Mesendoderm (in vitro differentiated cells): Measurements from ENCODE around the gene TOR1A.

Source experiments
- DNase-seq: peaks from one replicate; pipeline ENCODE4 v3.0.0; 2013
- H2AK5ac ChIP-seq: 2 replicates; pipeline ENCODE4 v1.6.1; 2013; ENCODE audit warnings: low read length, inconsistent platforms
- H2BK120ac ChIP-seq: 2 replicates; pipeline ENCODE4 v1.6.1; 2013; ENCODE audit warnings: low read depth, mild to moderate bottlenecking, low read length, moderate library complexity, mixed read lengths
- H2BK15ac ChIP-seq: replicated peaks from 2 replicates; pipeline ENCODE4 v1.6.1; 2013; ENCODE audit warnings: low read depth, mild to moderate bottlenecking, moderate library complexity
- H2BK5ac ChIP-seq: 2 replicates; pipeline ENCODE4 v1.6.1; 2013; ENCODE audit warnings: low read length, inconsistent platforms
- H3K18ac ChIP-seq: 2 replicates; pipeline ENCODE4 v1.6.1; 2013; ENCODE audit warnings: mild to moderate bottlenecking, low read length, mixed read lengths
- H3K23ac ChIP-seq: one replicate; pipeline ENCODE4 v1.6.1; 2013; ENCODE audit warnings: low read length
- H3K27ac ChIP-seq: 2 replicates; pipeline ENCODE4 v1.5.1; 2013; ENCODE audit warnings: low read depth, mild to moderate bottlenecking, inconsistent platforms, low read length, moderate library complexity
- H3K27me3 ChIP-seq: 2 replicates; pipeline ENCODE4 v1.6.1; 2013; ENCODE audit warnings: low read length, control low read depth, mild to moderate bottlenecking, inconsistent platforms; ENCODE audit not compliant: insufficient read depth, poor library complexity
- H3K36me3 ChIP-seq: 2 replicates; pipeline ENCODE4 v1.6.1; 2013; ENCODE audit warnings: low read length, inconsistent platforms; ENCODE audit not compliant: control insufficient read depth, insufficient read depth
- H3K4ac ChIP-seq: one replicate; pipeline ENCODE4 v1.6.1; 2013; ENCODE audit warnings: low read depth, mild to moderate bottlenecking, low read length, moderate library complexity
- H3K4me1 ChIP-seq: 2 replicates; pipeline ENCODE4 v1.6.1; 2013; ENCODE audit warnings: low read depth, low read length, inconsistent platforms; ENCODE audit not compliant: control insufficient read depth
- H3K4me2 ChIP-seq: 2 replicates; pipeline ENCODE4 v1.6.1; 2013; ENCODE audit warnings: low read length
- H3K4me3 ChIP-seq: 2 replicates; pipeline ENCODE4 v1.5.1; 2013; ENCODE audit warnings: mild to moderate bottlenecking, low read length
- H3K56ac ChIP-seq: one replicate; pipeline ENCODE4 v1.6.1; 2013; ENCODE audit warnings: low read length
- H3K79me1 ChIP-seq: 2 replicates; pipeline ENCODE4 v1.6.1; 2013; ENCODE audit warnings: low read length, inconsistent platforms
- H3K79me2 ChIP-seq: 2 replicates; pipeline ENCODE4 v1.6.1; 2013; ENCODE audit warnings: mild to moderate bottlenecking, low read length; ENCODE audit not compliant: control insufficient read depth, insufficient read depth
- H3K9ac ChIP-seq: 2 replicates; pipeline ENCODE4 v1.6.1; 2013; ENCODE audit warnings: low read length, inconsistent platforms
- H4K5ac ChIP-seq: one replicate; pipeline ENCODE4 v1.6.1; 2013; ENCODE audit warnings: low read length
- H4K8ac ChIP-seq: one replicate; pipeline ENCODE4 v1.6.1; 2013; ENCODE audit warnings: low read depth, mild to moderate bottlenecking, control low read depth, low read length, moderate library complexity
- WGBS: extraction: QIAGEN DNeasy Blood & Tissue Kit; methylation state at CpG from one replicate; pipeline ENCODE4 v1.1.7; 2013; ENCODE audit warnings: low lambda C conversion rate, missing lambda C conversion rate; ENCODE audit not compliant: insufficient coverage; ENCODE audit errors: extremely low coverage; 5-methylcytosine and 5-hydroxymethylcytosine counted together

TOR1A gene

DNA sequence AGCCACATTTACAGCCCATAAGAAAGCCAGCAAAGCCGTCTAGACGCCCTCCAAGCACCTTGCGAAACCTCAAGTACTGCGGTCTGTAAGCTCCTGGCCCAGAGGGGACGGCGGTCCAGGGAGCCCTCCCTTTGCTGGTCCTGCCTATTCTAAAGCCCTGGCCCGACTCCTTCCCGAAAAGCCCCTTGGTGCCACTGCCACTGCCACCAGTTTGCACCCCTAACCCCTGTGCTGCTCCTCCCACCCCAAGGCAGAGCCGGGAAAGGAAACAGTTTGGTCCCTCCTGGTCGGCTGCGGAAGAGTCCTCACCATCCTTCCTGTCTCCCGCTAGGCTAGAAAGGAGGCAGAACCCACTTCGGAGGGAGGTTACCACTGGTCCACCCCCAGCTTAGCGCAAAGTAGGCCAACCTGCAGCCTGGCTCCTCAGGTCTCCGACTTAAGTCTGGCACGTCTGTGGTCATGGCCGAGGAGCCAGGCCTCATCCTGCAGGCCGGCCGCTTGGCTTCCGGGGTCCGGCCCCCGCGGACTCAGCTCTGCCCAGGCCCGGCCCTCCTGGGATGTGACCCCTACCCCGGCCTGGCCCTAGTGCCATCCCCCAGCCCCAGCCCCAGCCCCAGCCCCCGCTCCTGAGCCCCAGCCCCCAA lies 916 bp downstream of the TOR1A start:
- H3K23ac ChIP-seq = no peak overlapping the region
- peak overlapping the region; percentile 92 for H3K4me2 ChIP-seq
- peak overlapping the region; percentile 82 for H3K4me3 ChIP-seq
- H2BK120ac ChIP-seq = no peak overlapping the region
- peak overlapping the region; percentile 97 for H3K4ac ChIP-seq
- no CpG with 5 or more reads among the region's 26 CpGs for WGBS
- H3K36me3 ChIP-seq = peaks cover 12% of the 10 kb centered on the region
- no peak overlapping the region for H4K8ac ChIP-seq
- no peak overlapping the region for H4K5ac ChIP-seq
- H3K27ac ChIP-seq = peak overlapping the region; percentile 53
- H3K4me1 ChIP-seq = no peaks in the 10 kb centered on the region
- H3K56ac ChIP-seq = peak overlapping the region; percentile 96
- H3K79me2 ChIP-seq = peaks cover 10% of the 10 kb centered on the region
- H3K9ac ChIP-seq = peak overlapping the region; percentile 89
- no peaks in the 10 kb centered on the region for H3K27me3 ChIP-seq
- no peak overlapping the region for H2BK5ac ChIP-seq
- peaks cover 7% of the 10 kb centered on the region for H3K79me1 ChIP-seq
- H2BK15ac ChIP-seq = no peak overlapping the region
- H2AK5ac ChIP-seq = no peak overlapping the region
- peak overlapping the region; percentile 99 for H3K18ac ChIP-seq
- DNase-seq = peak; percentile 77

DNA sequence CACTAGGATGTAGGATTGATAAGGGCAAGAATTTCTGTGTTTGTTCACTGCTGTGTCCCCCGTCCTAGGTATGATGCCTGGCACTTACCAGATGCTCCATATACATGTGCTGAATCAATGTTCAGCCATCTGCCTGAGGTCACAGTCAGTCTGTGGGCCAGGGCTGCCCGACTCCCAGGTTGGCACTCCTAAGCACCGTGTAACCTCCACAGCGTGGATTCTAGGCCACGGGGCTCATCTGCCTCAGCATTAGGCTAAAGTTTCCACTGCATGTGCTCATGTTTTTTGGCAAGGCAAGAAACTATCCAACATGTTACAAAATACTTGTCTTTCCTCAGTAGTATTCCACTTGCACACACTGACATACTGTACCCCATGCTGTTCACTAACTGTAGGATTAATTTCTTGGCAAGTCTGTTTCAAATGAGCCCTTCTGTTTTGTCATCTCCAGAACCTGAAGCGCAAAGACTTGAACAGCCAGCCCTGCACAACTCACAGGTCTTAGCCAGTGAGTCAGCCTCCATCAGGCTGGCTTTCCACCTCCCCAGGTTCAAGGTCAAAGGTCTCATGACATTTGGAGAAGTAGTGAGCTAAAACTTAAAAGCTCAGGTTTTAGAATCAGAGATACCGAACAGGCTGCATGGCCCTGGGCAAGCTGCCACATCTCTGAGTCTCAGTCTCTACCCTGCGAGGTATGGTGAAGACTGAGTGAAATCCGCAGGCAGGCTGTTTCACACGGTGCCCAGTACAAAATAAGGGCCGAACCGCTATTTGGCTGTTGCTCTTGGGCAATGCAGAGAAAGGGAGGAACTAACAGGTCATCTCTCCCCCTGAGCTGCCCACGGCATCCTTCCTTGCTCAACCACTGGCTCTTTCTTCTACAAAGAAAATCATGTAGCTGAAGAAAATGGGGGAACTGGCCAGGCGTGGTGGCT lies 7.2 kb downstream of the TOR1A start:
- Histone ChIP-seq H3K4me1 (no peaks in the 10 kb centered on the region), H3K9ac (no peak overlapping the region), H3K23ac (no peak overlapping the region), H3K36me3 (peaks cover 17% of the 10 kb centered on the region), H2BK120ac (no peak overlapping the region), H3K18ac (no peak overlapping the region), H3K79me2 (no peaks in the 10 kb centered on the region), H3K4me2 (no peak overlapping the region), H3K27me3 (no peaks in the 10 kb centered on the region), H2BK15ac (no peak overlapping the region), H3K56ac (no peak overlapping the region), H2AK5ac (no peak overlapping the region), H4K8ac (no peak overlapping the region), H3K4ac (no peak overlapping the region), H3K4me3 (no peak overlapping the region), H2BK5ac (no peak overlapping the region), H4K5ac (no peak overlapping the region), H3K79me1 (peaks cover 2% of the 10 kb centered on the region), H3K27ac (no peak overlapping the region)
- no CpG with 5 or more reads among the region's 14 CpGs for WGBS
- no peak for DNase-seq

DNA sequence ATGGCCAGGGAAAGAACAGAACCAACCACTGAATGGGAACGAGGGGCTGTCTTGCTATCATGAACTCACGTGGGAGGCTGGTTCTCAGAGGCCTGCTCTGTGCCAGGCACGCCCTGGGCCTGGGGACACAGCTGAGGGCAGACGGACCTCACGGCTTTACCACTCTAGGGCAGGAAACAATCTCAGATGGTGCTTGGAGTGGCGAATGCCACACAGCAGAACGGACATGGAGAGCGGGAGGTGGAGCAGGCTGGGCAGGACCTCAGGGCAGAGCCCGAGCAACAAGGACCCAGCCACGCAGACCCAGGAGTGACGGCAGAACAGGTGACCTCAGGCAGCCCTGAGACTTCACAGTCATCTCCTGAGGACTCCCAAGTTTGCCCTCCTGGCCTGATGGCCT lies 8.7 kb downstream of the TOR1A start:
- Histone ChIP-seq H3K23ac (no peak overlapping the region), H3K36me3 (peaks cover 14% of the 10 kb centered on the region), H4K5ac (no peak overlapping the region), H2BK120ac (no peak overlapping the region), H3K79me2 (no peaks in the 10 kb centered on the region), H3K27ac (no peak overlapping the region), H3K18ac (no peak overlapping the region), H3K27me3 (no peaks in the 10 kb centered on the region), H3K4ac (no peak overlapping the region), H2BK15ac (no peak overlapping the region), H3K4me2 (no peak overlapping the region), H3K79me1 (peaks cover 2% of the 10 kb centered on the region), H3K56ac (no peak overlapping the region), H2BK5ac (no peak overlapping the region), H3K9ac (no peak overlapping the region), H3K4me1 (no peaks in the 10 kb centered on the region), H2AK5ac (no peak overlapping the region), H4K8ac (no peak overlapping the region), H3K4me3 (no peak overlapping the region)
- no peak for DNase-seq
- WGBS = no CpG with 5 or more reads among the region's 11 CpGs

DNA sequence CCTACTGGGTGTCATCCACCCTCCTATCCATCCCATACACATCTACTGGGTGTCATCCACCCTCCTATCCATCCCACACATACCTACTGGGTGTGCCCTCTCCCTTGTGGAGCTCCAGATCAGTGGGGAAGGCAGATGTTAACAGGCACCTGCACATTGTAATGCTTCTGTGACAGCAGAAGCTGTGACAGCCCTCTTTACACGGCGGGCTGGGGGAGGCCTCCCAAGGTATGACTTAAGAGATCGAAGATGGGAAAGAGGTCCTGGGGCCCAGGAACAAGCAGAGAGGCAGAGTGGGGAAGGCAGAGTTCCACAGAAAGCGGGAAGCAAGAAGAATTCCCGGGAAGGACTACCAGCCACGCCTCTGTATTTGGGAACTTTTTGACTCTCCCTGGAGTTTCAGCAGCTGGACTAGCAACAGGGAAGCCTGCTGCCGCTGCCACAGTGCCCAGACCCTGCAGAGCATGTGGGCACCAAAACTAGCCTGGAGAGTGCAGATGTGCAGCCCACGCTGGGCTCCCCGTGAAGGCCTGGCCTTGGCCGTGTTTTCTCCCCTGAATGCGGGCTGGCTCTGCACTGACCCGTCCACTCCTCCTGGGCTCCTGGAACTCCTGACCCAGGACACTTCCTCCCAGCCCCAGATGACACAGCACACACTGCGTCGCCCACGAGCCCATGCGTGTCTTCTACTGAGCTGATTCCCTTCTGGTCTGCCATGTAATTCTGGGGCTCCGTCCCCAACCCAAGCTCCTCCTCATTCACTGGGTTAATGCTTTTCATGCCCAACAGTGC lies 9.3 kb downstream of the TOR1A start:
- Histone ChIP-seq H4K8ac (no peak overlapping the region), H3K4me1 (no peaks in the 10 kb centered on the region), H2BK5ac (no peak overlapping the region), H3K36me3 (peaks cover 14% of the 10 kb centered on the region), H3K18ac (no peak overlapping the region), H3K56ac (no peak overlapping the region), H3K23ac (no peak overlapping the region), H3K79me1 (peaks cover 2% of the 10 kb centered on the region), H3K27me3 (no peaks in the 10 kb centered on the region), H3K4me2 (no peak overlapping the region), H3K4me3 (no peak overlapping the region), H2BK120ac (no peak overlapping the region), H3K9ac (no peak overlapping the region), H2BK15ac (no peak overlapping the region), H4K5ac (no peak overlapping the region), H3K79me2 (no peaks in the 10 kb centered on the region), H2AK5ac (no peak overlapping the region), H3K27ac (no peak overlapping the region), H3K4ac (no peak overlapping the region)
- WGBS = no CpG with 5 or more reads among the region's 17 CpGs
- DNase-seq = no peak

DNA sequence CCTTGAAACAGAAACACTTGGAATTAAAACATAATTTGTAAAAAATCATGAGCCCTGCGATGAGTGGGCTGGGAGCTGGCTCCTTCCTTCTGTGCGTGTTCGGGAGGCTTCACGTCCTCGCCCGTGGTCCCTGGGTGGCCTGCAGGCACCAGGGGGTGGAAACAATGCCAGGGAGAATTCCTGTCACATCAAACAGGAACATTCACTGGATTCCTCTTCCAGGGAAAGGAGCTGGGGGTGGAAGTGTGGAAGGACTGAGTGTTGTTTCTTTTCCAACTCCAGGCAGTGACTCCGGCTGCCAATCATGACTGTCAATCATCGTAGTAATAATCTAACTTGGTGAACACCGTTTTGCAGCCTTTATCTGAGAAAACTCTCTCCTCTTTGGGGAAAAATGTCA lies 10.3 kb downstream of the TOR1A start:
- no peak overlapping the region for H3K56ac ChIP-seq
- H2BK5ac ChIP-seq = no peak overlapping the region
- no peak overlapping the region for H2BK15ac ChIP-seq
- H3K79me1 ChIP-seq = peaks cover 2% of the 10 kb centered on the region
- no peaks in the 10 kb centered on the region for H3K4me1 ChIP-seq
- no peak overlapping the region for H2BK120ac ChIP-seq
- H2AK5ac ChIP-seq = no peak overlapping the region
- H3K27ac ChIP-seq = no peak overlapping the region
- no peak overlapping the region for H3K4me3 ChIP-seq
- H3K9ac ChIP-seq = no peak overlapping the region
- no peak overlapping the region for H3K4me2 ChIP-seq
- no peak overlapping the region for H3K4ac ChIP-seq
- no peak overlapping the region for H4K8ac ChIP-seq
- H3K23ac ChIP-seq = no peak overlapping the region
- H3K36me3 ChIP-seq = peaks cover 12% of the 10 kb centered on the region
- no peak overlapping the region for H3K18ac ChIP-seq
- no peak for DNase-seq
- H3K79me2 ChIP-seq = no peaks in the 10 kb centered on the region
- H4K5ac ChIP-seq = no peak overlapping the region
- whole genome bisulfite sequencing = no CpG with 5 or more reads among the region's 9 CpGs
- H3K27me3 ChIP-seq = no peaks in the 10 kb centered on the region
